ENCODE results near the gene ACVR1C. TPM values are rescaled to one million over a fixed set of nuclear protein-coding genes. Genes with fewer than 3 reads are reported as not detected.

ACVR1C gene
- polyA plus RNA-seq, 3 donors, result 0.05 TPM; not detected in 2

- H3K27ac ChIP-seq (ENCODE audit: low read depth in 1 of 2, low read length in 2 of 2), result no peak overlapping the region
- no peak overlapping the region for H3K9ac ChIP-seq (ENCODE audit: insufficient read depth, low read length, poor library complexity, severe bottlenecking)
- H3K4me1 Mint-ChIP-seq, result no peaks in the 10 kb centered on the region
- no peak for DNase-seq
- H3K9me3 ChIP-seq (replicated peaks in 1 of 2; ENCODE audit: control insufficient read depth in 1 of 2, insufficient read depth in 1 of 2, low read length in 2 of 2), result no peaks in the 10 kb centered on the region
- H3K36me3 ChIP-seq (replicated peaks in 1 of 2; ENCODE audit: control insufficient read depth in 1 of 2, insufficient read depth in 2 of 2, low read length in 2 of 2), result no peaks in the 10 kb centered on the region
- WGBS (ENCODE audit: insufficient coverage), result 63% methylated on average over 1 of the region's 5 CpGs
- H3K79me2 ChIP-seq (ENCODE audit: insufficient read depth, low read length), result no peaks in the 10 kb centered on the region
- H3K4me3 ChIP-seq (replicated peaks in 1 of 3; ENCODE audit: low read depth in 2 of 3, low read length in 3 of 3), result no peak overlapping the region
- no peak overlapping the region for H3K4me2 ChIP-seq (replicated peaks; ENCODE audit: extremely low read depth, low read length, poor library complexity, severe bottlenecking)
- H3K27ac Mint-ChIP-seq, result no peak overlapping the region
- no peaks in the 10 kb centered on the region for H3K36me3 Mint-ChIP-seq
- H2AFZ ChIP-seq (ENCODE audit: insufficient read depth, low read depth, low read length, poor library complexity, severe bottlenecking), result no peak overlapping the region
- peaks cover 0 to 2% (median 0%) of the 10 kb centered on the region in 7 donors for H3K9me3 Mint-ChIP-seq
- peaks cover 0 to 1% (median 0%) of the 10 kb centered on the region in 3 donors for H3K27me3 Mint-ChIP-seq (ENCODE audit: low read depth in 3 of 3)
- no peaks in the 10 kb centered on the region for H3K4me1 ChIP-seq (ENCODE audit: control insufficient read depth in 1 of 2, insufficient read depth in 2 of 2, low read length in 2 of 2)
- intact Hi-C loops (cut with micrococcal nuclease), result no loop called here
- TF ChIP-seq CTCF (IDR thresholded peaks at IDR 0.05), result no peak
- no peaks in the 10 kb centered on the region for H3K27me3 ChIP-seq (ENCODE audit: control insufficient read depth in 2 of 2, insufficient read depth in 2 of 2, low read length in 2 of 2)
- H4K20me1 ChIP-seq (ENCODE audit: insufficient read depth, low read length), result no peaks in the 10 kb centered on the region
- H3K4me3 Mint-ChIP-seq, result no peak overlapping the region
Observed at GRCh38 chr2:157540102-157540501, 88.6 kb downstream of the ACVR1C start.

- intact Hi-C loops (cut with micrococcal nuclease), result no loop called here
- H4K20me1 ChIP-seq (ENCODE audit: insufficient read depth, low read length), result no peaks in the 10 kb centered on the region
- no CpG with 5 or more reads among the region's 1 CpG for WGBS (ENCODE audit: insufficient coverage)
- H2AFZ ChIP-seq (ENCODE audit: insufficient read depth, low read depth, low read length, poor library complexity, severe bottlenecking), result no peak overlapping the region
- H3K9me3 Mint-ChIP-seq, result peaks cover 0 to 2% (median 0%) of the 10 kb centered on the region in 7 donors
- H3K27ac ChIP-seq (ENCODE audit: low read depth in 1 of 2, low read length in 2 of 2), result no peak overlapping the region
- no peaks in the 10 kb centered on the region for H3K27me3 ChIP-seq (ENCODE audit: control insufficient read depth in 2 of 2, insufficient read depth in 2 of 2, low read length in 2 of 2)
- H3K27ac Mint-ChIP-seq, result no peak overlapping the region
- no peak overlapping the region for H3K4me3 Mint-ChIP-seq
- H3K36me3 ChIP-seq (replicated peaks in 1 of 2; ENCODE audit: control insufficient read depth in 1 of 2, insufficient read depth in 2 of 2, low read length in 2 of 2), result no peaks in the 10 kb centered on the region
- H3K27me3 Mint-ChIP-seq (ENCODE audit: low read depth in 3 of 3), result peaks cover 0 to 1% (median 0%) of the 10 kb centered on the region in 3 donors
- H3K4me3 ChIP-seq (replicated peaks in 1 of 3; ENCODE audit: low read depth in 2 of 3, low read length in 3 of 3), result no peak overlapping the region
- H3K4me1 Mint-ChIP-seq, result no peaks in the 10 kb centered on the region
- no peak overlapping the region for H3K4me2 ChIP-seq (replicated peaks; ENCODE audit: extremely low read depth, low read length, poor library complexity, severe bottlenecking)
- no peaks in the 10 kb centered on the region for H3K9me3 ChIP-seq (replicated peaks in 1 of 2; ENCODE audit: control insufficient read depth in 1 of 2, insufficient read depth in 1 of 2, low read length in 2 of 2)
- no peaks in the 10 kb centered on the region for H3K4me1 ChIP-seq (ENCODE audit: control insufficient read depth in 1 of 2, insufficient read depth in 2 of 2, low read length in 2 of 2)
- no peak for TF ChIP-seq CTCF (IDR thresholded peaks at IDR 0.05)
- no peaks in the 10 kb centered on the region for H3K36me3 Mint-ChIP-seq
- DNase-seq, result no peak
- H3K9ac ChIP-seq (ENCODE audit: insufficient read depth, low read length, poor library complexity, severe bottlenecking), result no peak overlapping the region
- no peaks in the 10 kb centered on the region for H3K79me2 ChIP-seq (ENCODE audit: insufficient read depth, low read length)
Observed at GRCh38 chr2:157538064-157538463, 90.6 kb downstream of the ACVR1C start.

All from CD14-positive monocyte (primary cell).